Measurements from ENCODE around the gene SHROOM3.

DNA sequence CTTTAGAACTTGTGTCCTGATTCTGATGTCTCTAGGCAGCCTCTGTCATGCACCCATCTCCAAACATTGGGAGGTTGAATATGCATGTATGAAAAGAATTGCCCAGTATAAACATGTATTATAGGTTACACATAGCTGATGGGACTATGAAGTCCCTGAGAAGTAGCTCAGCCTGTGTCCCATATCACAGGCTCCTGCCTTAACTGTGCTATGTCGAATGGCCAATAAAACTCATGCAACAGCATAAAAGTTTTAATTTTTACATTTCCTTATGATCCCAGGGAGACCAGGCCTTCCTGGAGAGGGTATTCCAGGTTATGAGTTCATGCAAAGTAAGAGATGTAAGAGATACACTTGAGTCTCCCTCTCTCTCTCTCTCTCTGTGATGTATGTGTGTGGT, 217.4 kb downstream of the SHROOM3 start:
- TF ChIP-seq POLR2A (IDR thresholded peaks at IDR 0.05; ENCODE audit: low read length) (no peak), RFX5 (IDR thresholded peaks at IDR 0.05) (no peak), MYC (IDR thresholded peaks at IDR 0.05; ENCODE audit: borderline replicate concordance, low read length) (no peak), GATA3 (IDR thresholded peaks at IDR 0.05; ENCODE audit: borderline replicate concordance) (no peak), RCOR1 (IDR thresholded peaks at IDR 0.05; ENCODE audit: low read depth, low read length) (no peak), HOXA7 (CRISPR knock-in tag; IDR thresholded peaks at IDR 0.05) (no peak), CBX8 (IDR thresholded peaks at IDR 0.05) (no peak), RAD21 (conservative IDR thresholded peaks at IDR 0.05 in 1 of 2, IDR thresholded peaks at IDR 0.05 in 1 of 2) (no peak), PHF8 (IDR thresholded peaks at IDR 0.05; ENCODE audit: borderline replicate concordance, low read depth) (no peak)
- TF ChIP-seq, protein P1, sequence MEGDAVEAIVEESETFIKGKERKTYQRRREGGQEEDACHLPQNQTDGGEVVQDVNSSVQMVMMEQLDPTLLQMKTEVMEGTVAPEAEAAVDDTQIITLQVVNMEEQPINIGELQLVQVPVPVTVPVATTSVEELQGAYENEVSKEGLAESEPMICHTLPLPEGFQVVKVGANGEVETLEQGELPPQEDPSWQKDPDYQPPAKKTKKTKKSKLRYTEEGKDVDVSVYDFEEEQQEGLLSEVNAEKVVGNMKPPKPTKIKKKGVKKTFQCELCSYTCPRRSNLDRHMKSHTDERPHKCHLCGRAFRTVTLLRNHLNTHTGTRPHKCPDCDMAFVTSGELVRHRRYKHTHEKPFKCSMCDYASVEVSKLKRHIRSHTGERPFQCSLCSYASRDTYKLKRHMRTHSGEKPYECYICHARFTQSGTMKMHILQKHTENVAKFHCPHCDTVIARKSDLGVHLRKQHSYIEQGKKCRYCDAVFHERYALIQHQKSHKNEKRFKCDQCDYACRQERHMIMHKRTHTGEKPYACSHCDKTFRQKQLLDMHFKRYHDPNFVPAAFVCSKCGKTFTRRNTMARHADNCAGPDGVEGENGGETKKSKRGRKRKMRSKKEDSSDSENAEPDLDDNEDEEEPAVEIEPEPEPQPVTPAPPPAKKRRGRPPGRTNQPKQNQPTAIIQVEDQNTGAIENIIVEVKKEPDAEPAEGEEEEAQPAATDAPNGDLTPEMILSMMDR (IDR thresholded peaks at IDR 0.05): no peak
- TF ChIP-seq, protein P2, sequence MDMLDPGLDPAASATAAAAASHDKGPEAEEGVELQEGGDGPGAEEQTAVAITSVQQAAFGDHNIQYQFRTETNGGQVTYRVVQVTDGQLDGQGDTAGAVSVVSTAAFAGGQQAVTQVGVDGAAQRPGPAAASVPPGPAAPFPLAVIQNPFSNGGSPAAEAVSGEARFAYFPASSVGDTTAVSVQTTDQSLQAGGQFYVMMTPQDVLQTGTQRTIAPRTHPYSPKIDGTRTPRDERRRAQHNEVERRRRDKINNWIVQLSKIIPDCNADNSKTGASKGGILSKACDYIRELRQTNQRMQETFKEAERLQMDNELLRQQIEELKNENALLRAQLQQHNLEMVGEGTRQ (IDR thresholded peaks at IDR 0.05): no peak
- TF ChIP-seq, protein P3, sequence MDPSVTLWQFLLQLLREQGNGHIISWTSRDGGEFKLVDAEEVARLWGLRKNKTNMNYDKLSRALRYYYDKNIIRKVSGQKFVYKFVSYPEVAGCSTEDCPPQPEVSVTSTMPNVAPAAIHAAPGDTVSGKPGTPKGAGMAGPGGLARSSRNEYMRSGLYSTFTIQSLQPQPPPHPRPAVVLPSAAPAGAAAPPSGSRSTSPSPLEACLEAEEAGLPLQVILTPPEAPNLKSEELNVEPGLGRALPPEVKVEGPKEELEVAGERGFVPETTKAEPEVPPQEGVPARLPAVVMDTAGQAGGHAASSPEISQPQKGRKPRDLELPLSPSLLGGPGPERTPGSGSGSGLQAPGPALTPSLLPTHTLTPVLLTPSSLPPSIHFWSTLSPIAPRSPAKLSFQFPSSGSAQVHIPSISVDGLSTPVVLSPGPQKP (IDR thresholded peaks at IDR 0.05; ENCODE audit: low read depth, low read length): no peak
